Myocyte (in vitro differentiated cells): ENCODE measurements around the gene AFMID. TPM values are rescaled to one million over a fixed set of nuclear protein-coding genes. Genes with fewer than 3 reads are reported as not detected.

ENCODE experiments used
- DNase-seq: peaks from one replicate; pipeline ENCODE4 v3.0.0-alpha.2; 2012; ENCODE audit warnings: low read depth
- total RNA-seq: library from RNA; depleted of rRNA; stranded (reverse); fragments of >200 nt; gene quantifications from 2 replicates; pipeline ENCODE4 v1.2.3, GENCODE V29; 2014

Gene AFMID
- total RNA-seq, 1 donor from 2014 or later, result 23.9 TPM

GRCh38 chr17:78236362-78237127 lies 49.4 kb downstream of the AFMID start:
- peak; percentile 48 for DNase-seq

- DNase-seq, result peak; percentile 62
Observed at GRCh38 chr17:78237401-78238012, 50.3 kb downstream of the AFMID start.

GRCh38 chr17:78238823-78239488 lies 51.8 kb downstream of the AFMID start:
- no peak for DNase-seq

GRCh38 chr17:78239489-78239931 lies 52.3 kb downstream of the AFMID start:
- no peak for DNase-seq

- no peak for DNase-seq
Observed at GRCh38 chr17:78240012-78240655, 53.0 kb downstream of the AFMID start.

- no peak for DNase-seq
Observed at GRCh38 chr17:78240839-78241238, 53.7 kb downstream of the AFMID start.

GRCh38 chr17:78241277-78242023 lies 54.3 kb downstream of the AFMID start:
- peak; percentile 42 for DNase-seq

- no peak for DNase-seq
Observed at GRCh38 chr17:78242024-78242742, 55.0 kb downstream of the AFMID start.

GRCh38 chr17:78247304-78247703 lies 60.1 kb downstream of the AFMID start:
- DNase-seq, result no peak

- DNase-seq, result no peak
Observed at GRCh38 chr17:78248051-78248914, 61.1 kb downstream of the AFMID start.

GRCh38 chr17:78249074-78249817 lies 62.1 kb downstream of the AFMID start:
- DNase-seq, result no peak

- no peak for DNase-seq
Observed at GRCh38 chr17:78249818-78250806, 63.0 kb downstream of the AFMID start.

GRCh38 chr17:78250891-78251772 lies 64.0 kb downstream of the AFMID start:
- peak; percentile 79 for DNase-seq

- DNase-seq, result no peak
Observed at GRCh38 chr17:78251773-78252103, 64.6 kb downstream of the AFMID start.

- DNase-seq, result no peak
Observed at GRCh38 chr17:78252111-78252634, 65.0 kb downstream of the AFMID start.
